HEK293 (cell line): ENCODE results near the gene FIGNL2.

Source experiments
- ZNF544 ChIP-seq: fragments of 450-650 bp; formaldehyde crosslinking; IDR thresholded peaks from 2 replicates; pipeline ENCODE4 v1.5.0; 2017; ENCODE audit warnings: missing biosample characterization, missing genetic modification characterization
- TF ChIP-seq, protein P1 (sequence below): fragments of 450-650 bp; formaldehyde crosslinking; conservative IDR thresholded peaks from 2 replicates; pipeline ENCODE4 v1.5.1; 2016; ENCODE audit warnings: low read depth, missing biosample characterization, missing genetic modification characterization

DNA sequence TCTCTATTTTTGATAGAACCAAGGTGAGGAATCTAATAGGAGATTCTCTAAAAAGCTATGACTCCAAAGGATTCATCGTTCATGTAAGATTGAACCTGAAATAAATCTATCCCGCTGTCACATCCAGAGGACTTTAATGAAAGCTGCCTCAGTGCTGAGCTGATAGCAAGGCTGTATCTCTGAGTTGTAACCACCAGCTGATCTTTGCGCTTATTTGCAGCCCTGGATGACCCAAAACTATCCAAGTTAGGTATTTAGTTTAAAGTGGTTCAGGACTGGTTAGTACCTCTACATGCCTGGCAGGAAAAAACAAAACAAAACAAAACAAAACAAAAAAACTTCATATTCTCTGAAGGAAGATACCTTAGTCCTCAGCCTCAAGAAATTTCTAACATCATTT, 30.6 kb upstream of the FIGNL2 start:
- TF ChIP-seq, protein P1, sequence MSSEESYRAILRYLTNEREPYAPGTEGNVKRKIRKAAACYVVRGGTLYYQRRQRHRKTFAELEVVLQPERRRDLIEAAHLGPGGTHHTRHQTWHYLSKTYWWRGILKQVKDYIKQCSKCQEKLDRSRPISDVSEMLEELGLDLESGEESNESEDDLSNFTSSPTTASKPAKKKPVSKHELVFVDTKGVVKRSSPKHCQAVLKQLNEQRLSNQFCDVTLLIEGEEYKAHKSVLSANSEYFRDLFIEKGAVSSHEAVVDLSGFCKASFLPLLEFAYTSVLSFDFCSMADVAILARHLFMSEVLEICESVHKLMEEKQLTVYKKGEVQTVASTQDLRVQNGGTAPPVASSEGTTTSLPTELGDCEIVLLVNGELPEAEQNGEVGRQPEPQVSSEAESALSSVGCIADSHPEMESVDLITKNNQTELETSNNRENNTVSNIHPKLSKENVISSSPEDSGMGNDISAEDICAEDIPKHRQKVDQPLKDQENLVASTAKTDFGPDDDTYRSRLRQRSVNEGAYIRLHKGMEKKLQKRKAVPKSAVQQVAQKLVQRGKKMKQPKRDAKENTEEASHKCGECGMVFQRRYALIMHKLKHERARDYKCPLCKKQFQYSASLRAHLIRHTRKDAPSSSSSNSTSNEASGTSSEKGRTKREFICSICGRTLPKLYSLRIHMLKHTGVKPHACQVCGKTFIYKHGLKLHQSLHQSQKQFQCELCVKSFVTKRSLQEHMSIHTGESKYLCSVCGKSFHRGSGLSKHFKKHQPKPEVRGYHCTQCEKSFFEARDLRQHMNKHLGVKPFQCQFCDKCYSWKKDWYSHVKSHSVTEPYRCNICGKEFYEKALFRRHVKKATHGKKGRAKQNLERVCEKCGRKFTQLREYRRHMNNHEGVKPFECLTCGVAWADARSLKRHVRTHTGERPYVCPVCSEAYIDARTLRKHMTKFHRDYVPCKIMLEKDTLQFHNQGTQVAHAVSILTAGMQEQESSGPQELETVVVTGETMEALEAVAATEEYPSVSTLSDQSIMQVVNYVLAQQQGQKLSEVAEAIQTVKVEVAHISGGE = no peak
- no peak for TF ChIP-seq ZNF544 (tag by site-specific recombination)
